A673 (cell line): Measurements from ENCODE around the gene MYOG.

Experiments used
- EZH2 ChIP-seq: fragments of 200-600 bp; sonication (generic); IDR thresholded peaks from 2 replicates; pipeline ENCODE4 v1.6.1; 2017; ENCODE audit warnings: borderline replicate concordance, low read depth, mild to moderate bottlenecking, mixed read lengths, antibody characterized with exemption, low read length; ENCODE audit not compliant: poor library complexity, severe bottlenecking
- TF ChIP-seq, protein P1 (sequence below): fragments of 300-800, 200-600 bp; sonication (generic); conservative IDR thresholded peaks from 2 replicates; pipeline ENCODE4 v1.5.1; 2017; ENCODE audit warnings: low read depth, mild to moderate bottlenecking, antibody characterized with exemption, low read length, moderate library complexity, mixed read lengths

DNA sequence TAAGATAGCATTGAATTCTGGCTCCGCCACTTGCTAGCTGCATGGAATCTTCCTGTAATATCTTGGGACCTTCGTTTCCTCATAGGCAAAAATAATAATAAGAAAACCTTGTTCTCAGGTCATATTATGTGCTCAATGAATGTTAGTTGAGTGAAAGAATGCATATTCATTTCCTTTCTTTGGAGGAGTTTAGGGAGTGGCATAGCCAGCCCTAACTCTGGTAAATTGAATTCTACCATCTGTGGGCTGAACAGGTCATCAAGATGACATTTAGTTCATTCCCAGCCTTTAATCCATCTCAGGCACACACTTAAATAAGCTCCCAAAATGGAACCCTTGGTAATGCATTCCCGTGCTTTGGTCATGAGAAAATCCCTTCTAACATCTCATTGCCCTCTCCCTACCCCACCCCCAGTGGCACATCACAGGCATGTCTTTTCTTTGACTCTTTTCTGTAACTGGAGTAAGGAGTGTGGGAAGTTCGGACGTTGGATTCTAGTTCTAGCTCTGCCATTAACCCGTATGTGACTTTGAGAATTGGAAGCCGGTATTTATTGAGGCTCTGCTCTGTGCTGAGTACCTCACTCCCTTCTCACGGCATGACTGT is 13.2 kb upstream of the MYOG start:
- TF ChIP-seq, protein P1, sequence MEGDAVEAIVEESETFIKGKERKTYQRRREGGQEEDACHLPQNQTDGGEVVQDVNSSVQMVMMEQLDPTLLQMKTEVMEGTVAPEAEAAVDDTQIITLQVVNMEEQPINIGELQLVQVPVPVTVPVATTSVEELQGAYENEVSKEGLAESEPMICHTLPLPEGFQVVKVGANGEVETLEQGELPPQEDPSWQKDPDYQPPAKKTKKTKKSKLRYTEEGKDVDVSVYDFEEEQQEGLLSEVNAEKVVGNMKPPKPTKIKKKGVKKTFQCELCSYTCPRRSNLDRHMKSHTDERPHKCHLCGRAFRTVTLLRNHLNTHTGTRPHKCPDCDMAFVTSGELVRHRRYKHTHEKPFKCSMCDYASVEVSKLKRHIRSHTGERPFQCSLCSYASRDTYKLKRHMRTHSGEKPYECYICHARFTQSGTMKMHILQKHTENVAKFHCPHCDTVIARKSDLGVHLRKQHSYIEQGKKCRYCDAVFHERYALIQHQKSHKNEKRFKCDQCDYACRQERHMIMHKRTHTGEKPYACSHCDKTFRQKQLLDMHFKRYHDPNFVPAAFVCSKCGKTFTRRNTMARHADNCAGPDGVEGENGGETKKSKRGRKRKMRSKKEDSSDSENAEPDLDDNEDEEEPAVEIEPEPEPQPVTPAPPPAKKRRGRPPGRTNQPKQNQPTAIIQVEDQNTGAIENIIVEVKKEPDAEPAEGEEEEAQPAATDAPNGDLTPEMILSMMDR = no peak
- TF ChIP-seq EZH2 = no peak
